Suprapubic skin (tissue), 3 donors: Measurements from ENCODE around the gene MED1.

Experiments
- CTCF ChIP-seq, 2 donors: fragments of 200-600 bp in 1 of 2; fragments of 450-650 bp in 1 of 2; sonication (generic) in 1 of 2; IDR thresholded peaks; one replicate each; pipeline ENCODE4 v1.5.1; 2016 to 2019; ENCODE audit warnings: antibody characterized with exemption in 2 of 2, mild to moderate bottlenecking in 1 of 2, moderate library complexity in 1 of 2
- POLR2AphosphoS5 ChIP-seq, 3 donors: sonication (generic); formaldehyde crosslinking; IDR thresholded peaks; one replicate each; pipeline ENCODE4 v1.6.1; 2017; ENCODE audit warnings: antibody characterized with exemption in 3 of 3

- no peak for TF ChIP-seq CTCF (IDR thresholded peaks at IDR 0.05)
- TF ChIP-seq POLR2AphosphoS5 (IDR thresholded peaks at IDR 0.05), result no peak
Observed at GRCh38 chr17:39365242-39365641, 85.8 kb downstream of the MED1 start.
